H1 (cell line): ENCODE measurements around the gene NUDT10. TPM values are rescaled to one million over a fixed set of nuclear protein-coding genes. Genes with fewer than 3 reads are reported as not detected.

Source experiments
- CTCF ChIA-PET: fragments of 300-600 bp; sonication (Branson Sonifier 250); formaldehyde crosslinking; loops from one replicate; lab custom pipeline; 2021; ENCODE audit not compliant: partially characterized antibody; lab: Charles Lee
- POLR2A ChIA-PET: fragments of 300-600 bp; sonication (Branson Sonifier 250); formaldehyde crosslinking; loops from one replicate; lab custom pipeline; 2021; ENCODE audit warnings: inconsistent platforms; ENCODE audit not compliant: partially characterized antibody; lab: Charles Lee
- DNase-seq, 2 experiments: peaks; one replicate each; pipeline versions ENCODE4 v3.0.0 to v3.0.0-alpha.2; 2010 to 2022; ENCODE audit warnings: low spot score in 2 of 2, low read depth in 1 of 2, mixed read lengths in 1 of 2
- FAIRE-seq: peaks from 2 replicates; lab custom pipeline; 2011; peaks lifted over from hg19 to GRCh38; lab: Jason Lieb, UNC
- H2AFZ ChIP-seq: 2 replicates; pipeline ENCODE4 v1.8.1; 2012; ENCODE audit warnings: low read length, inconsistent platforms
- H2AK5ac ChIP-seq: 2 replicates; pipeline ENCODE4 v1.6.1; 2013; ENCODE audit warnings: low read depth, low read length
- H2BK120ac ChIP-seq: replicated peaks from 2 replicates; pipeline ENCODE3; 2013; ENCODE audit warnings: low read depth, low read length, inconsistent platforms
- H2BK12ac ChIP-seq: 2 replicates; pipeline ENCODE4 v1.6.1; 2013; ENCODE audit warnings: low read depth, low read length
- H2BK15ac ChIP-seq: 2 replicates; pipeline ENCODE4 v1.6.1; 2013; ENCODE audit warnings: low read length
- H2BK20ac ChIP-seq: 2 replicates; pipeline ENCODE4 v1.6.1; 2013; ENCODE audit warnings: low read length
- H2BK5ac ChIP-seq: 2 replicates; pipeline ENCODE4 v1.6.1; 2013; ENCODE audit warnings: low read depth, low read length
- H3K14ac ChIP-seq: 2 replicates; pipeline ENCODE4 v1.6.1; 2013; ENCODE audit warnings: inconsistent platforms; ENCODE audit not compliant: insufficient read length
- H3K18ac ChIP-seq: 2 replicates; pipeline ENCODE4 v1.6.1; 2013; ENCODE audit warnings: low read length; ENCODE audit errors: extremely low read depth
- H3K23ac ChIP-seq: 2 replicates; pipeline ENCODE4 v1.6.1; 2013; ENCODE audit warnings: inconsistent platforms; ENCODE audit not compliant: insufficient read length
- H3K23me2 ChIP-seq: 2 replicates; pipeline ENCODE4 v1.6.1; 2013; ENCODE audit warnings: low read depth, low read length
- H3K27ac ChIP-seq: 2 replicates; pipeline ENCODE4 v1.6.1; 2011; ENCODE audit warnings: low read depth, low read length, inconsistent platforms
- H3K27me3 ChIP-seq, 4 experiments: replicated peaks in 1 of 4; 1 replicate in 1 of 4; 2 replicates in 3 of 4; pipeline versions ENCODE4 v1.6.1 to v1.8.1; 2011 to 2013; ENCODE audit warnings: low read length in 3 of 4, mild to moderate bottlenecking in 3 of 4, inconsistent platforms in 2 of 4, mixed read lengths in 2 of 4, moderate library complexity in 1 of 4; ENCODE audit not compliant: control insufficient read depth in 3 of 4, insufficient read depth in 3 of 4; ENCODE audit errors: extremely low read depth in 1 of 4
- H3K36me3 ChIP-seq, 4 experiments: 2 replicates each; pipeline versions ENCODE4 v1.6.1 to v1.8.1; 2011 to 2013; ENCODE audit warnings: mild to moderate bottlenecking in 4 of 4, low read length in 3 of 4, moderate library complexity in 2 of 4, control low read depth in 1 of 4, inconsistent platforms in 1 of 4; ENCODE audit not compliant: insufficient read depth in 4 of 4, control insufficient read depth in 2 of 4
- H3K4ac ChIP-seq: replicated peaks from 2 replicates; pipeline ENCODE3; 2013; ENCODE audit warnings: low read length, low read depth, mixed read lengths, inconsistent platforms; ENCODE audit not compliant: insufficient read length
- H3K4me1 ChIP-seq, 4 experiments: replicated peaks in 1 of 4; 1 replicate in 1 of 4; 2 replicates in 3 of 4; pipeline versions ENCODE4 v1.6.1 to v1.8.1; 2011 to 2013; ENCODE audit warnings: low read length in 3 of 4, inconsistent platforms in 2 of 4, mixed read lengths in 1 of 4; ENCODE audit not compliant: insufficient read depth in 4 of 4, control insufficient read depth in 3 of 4
- H3K4me2 ChIP-seq, 2 experiments: 2 replicates each; pipeline versions ENCODE4 v1.6.1 to v1.8.1; 2011 to 2013; ENCODE audit warnings: low read depth in 2 of 2, low read length in 2 of 2, control low read depth in 1 of 2, inconsistent platforms in 1 of 2, mild to moderate bottlenecking in 1 of 2; ENCODE audit not compliant: insufficient read depth in 1 of 2
- H3K4me3 ChIP-seq, 4 experiments: fragments of 200-600, 300-600 bp in 1 of 4; sonication (generic), shearing (Covaris generic), sonication (Bioruptor Twin) in 1 of 4; 2 replicates each; pipeline versions ENCODE4 v1.5.1 to v1.8.1; 2011 to 2016; ENCODE audit warnings: low read length in 4 of 4, low read depth in 3 of 4, control low read depth in 2 of 4, inconsistent platforms in 2 of 4, mild to moderate bottlenecking in 2 of 4, mixed read lengths in 1 of 4, moderate library complexity in 1 of 4; ENCODE audit not compliant: insufficient read depth in 2 of 4; ENCODE audit errors: extremely low read depth in 1 of 4
- H3K56ac ChIP-seq: replicated peaks from 2 replicates; pipeline ENCODE3; 2013; ENCODE audit warnings: low read depth, mild to moderate bottlenecking, mixed read lengths, low read length, inconsistent platforms; ENCODE audit not compliant: insufficient read length
- H3K79me1 ChIP-seq: 2 replicates; pipeline ENCODE4 v1.6.1; 2013; ENCODE audit warnings: low read depth, low read length, control low read depth
- H3K79me2 ChIP-seq, 2 experiments: 2 replicates each; pipeline versions ENCODE4 v1.6.1 to v1.8.1; 2012 to 2013; ENCODE audit warnings: low read length in 2 of 2, mild to moderate bottlenecking in 2 of 2, inconsistent platforms in 1 of 2; ENCODE audit not compliant: insufficient read depth in 2 of 2, control insufficient read depth in 1 of 2
- H3K9ac ChIP-seq, 4 experiments: replicated peaks in 1 of 4; 1 replicate in 1 of 4; 2 replicates in 3 of 4; pipeline versions ENCODE4 v1.6.1 to v1.8.1; 2011 to 2013; ENCODE audit warnings: low read depth in 3 of 4, low read length in 3 of 4, control low read depth in 2 of 4, mild to moderate bottlenecking in 2 of 4, moderate library complexity in 2 of 4, inconsistent platforms in 1 of 4; ENCODE audit errors: extremely low read depth in 1 of 4
- H3K9me3 ChIP-seq, 2 experiments: 2 replicates each; pipeline versions ENCODE4 v1.6.1 to v1.8.1; 2012 to 2013; ENCODE audit warnings: mild to moderate bottlenecking in 2 of 2, moderate library complexity in 2 of 2, control low read depth in 1 of 2, inconsistent platforms in 1 of 2, low read depth in 1 of 2, low read length in 1 of 2, mixed read lengths in 1 of 2; ENCODE audit not compliant: insufficient read depth in 2 of 2
- H4K20me1 ChIP-seq, 2 experiments: replicated peaks in 1 of 2; 2 replicates each; pipeline versions ENCODE3 to v1.8.1; 2011 to 2013; ENCODE audit warnings: inconsistent platforms in 2 of 2, low read length in 2 of 2, mild to moderate bottlenecking in 1 of 2; ENCODE audit not compliant: insufficient read depth in 2 of 2, control insufficient read depth in 1 of 2
- H4K5ac ChIP-seq: 2 replicates; pipeline ENCODE4 v1.6.1; 2013; ENCODE audit warnings: low read length, low read depth, mixed read lengths, inconsistent platforms; ENCODE audit not compliant: insufficient read length
- H4K8ac ChIP-seq: 2 replicates; pipeline ENCODE4 v1.8.0; 2013; ENCODE audit warnings: mild to moderate bottlenecking, moderate library complexity, low read length, inconsistent platforms; ENCODE audit not compliant: insufficient read depth; ENCODE audit errors: extremely low read depth
- H4K91ac ChIP-seq: replicated peaks from 2 replicates; pipeline ENCODE3; 2013; ENCODE audit warnings: low read length, mixed read lengths, inconsistent platforms; ENCODE audit not compliant: insufficient read length
- ASH2L ChIP-seq: fragments of 200-600, 300-600 bp; sonication (generic); IDR thresholded peaks from one replicate; pipeline ENCODE4 v1.7.1; 2017; ENCODE audit warnings: low read length
- CBX5 ChIP-seq: fragments of 300-800, 300-1000 bp; sonication (generic); IDR thresholded peaks from 2 replicates; pipeline ENCODE4 v1.7.1; 2016; ENCODE audit warnings: antibody characterized with exemption, low read length, low read depth
- CBX8 ChIP-seq: fragments of 300-800, 300-1000 bp; sonication (generic); IDR thresholded peaks from 2 replicates; pipeline ENCODE4 v1.7.1; 2016; ENCODE audit warnings: low read depth, low read length, borderline replicate concordance
- WGBS, 2 experiments: shearing (Covaris generic) in 1 of 2; methylation state at CpG; one replicate each; pipeline versions ENCODE4 v1.1.6 to v1.1.7; 2013 to 2015; ENCODE audit warnings: low lambda C conversion rate in 2 of 2, mixed read lengths in 2 of 2, inconsistent platforms in 1 of 2, low coverage in 1 of 2, missing lambda C conversion rate in 1 of 2; ENCODE audit not compliant: insufficient replicate concordance in 2 of 2, insufficient coverage in 1 of 2, insufficient read length in 1 of 2; ENCODE audit errors: extremely low coverage in 1 of 2, missing lambda C conversion rate in 1 of 2; 5-methylcytosine and 5-hydroxymethylcytosine counted together
- polyA plus RNA-seq, 7 experiments: library from polyadenylated mRNA; depleted of rRNA in 3 of 7; stranded (reverse) in 5 of 7; unstranded in 2 of 7; fragments of >200 nt in 5 of 7; fragments of 200-250 nt in 2 of 7; gene quantifications; 1 replicate in 5 of 7; 2 replicates in 1 of 7; 4 replicates in 1 of 7; pipeline versions ENCODE4 v1.2.1 to v1.2.3, GENCODE V29; 2011 to 2013; ENCODE audit warnings: missing spikeins in 2 of 7, mixed read lengths in 2 of 7
- total RNA-seq: library from RNA; stranded (reverse); fragmentation: NEBNext Ultra II Directional; extraction: Animal tissue kit (Norgen Biotek cat#: 25700); gene quantifications from 2 replicates; pipeline ENCODE4 v1.2.1, GENCODE V29; 2021

The NUDT10 gene
- total and polyA plus RNA-seq, 2 of the 8 experiments (the other 6 are each of a cell fraction or from before 2014, with no cell fraction given), result 18.2 to 20.6 TPM

DNA sequence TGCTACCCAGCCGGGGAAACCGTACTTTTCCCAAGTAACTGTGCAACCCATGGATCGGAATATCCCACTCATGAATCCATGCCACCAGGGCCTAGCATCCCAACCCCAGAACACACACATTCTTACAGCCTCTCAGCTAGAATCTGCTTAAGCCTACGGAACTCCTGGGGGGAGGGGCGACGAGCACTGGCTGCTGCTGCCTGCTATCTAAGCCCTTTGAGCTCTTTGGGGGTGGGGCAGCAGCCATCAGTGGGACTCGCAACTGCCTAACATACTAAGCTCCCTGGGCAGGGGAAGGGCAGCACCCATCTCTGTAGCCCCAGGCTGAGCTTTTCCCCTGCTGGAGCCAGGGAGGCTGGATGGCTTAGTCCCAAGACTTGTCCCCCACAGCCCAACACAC, 28.6 kb downstream of the NUDT10 start:
- H3K79me1 ChIP-seq, result no peaks in the 10 kb centered on the region
- no peaks in the 10 kb centered on the region for H3K23me2 ChIP-seq
- no peak overlapping the region for H3K4me3 ChIP-seq
- no peak overlapping the region for H3K56ac ChIP-seq
- ChIA-PET POLR2A (no interaction called here), CTCF (interaction anchor here (0.8 to 1.1 kb wide), 2 partner anchors 25 to 96 kb away, joined by 3 to 4 read pairs; no protein-coding TSS in a partner anchor)
- H3K27ac ChIP-seq, result no peak overlapping the region
- no peak overlapping the region for H4K91ac ChIP-seq
- no peak overlapping the region for H3K4ac ChIP-seq
- H2AK5ac ChIP-seq, result no peak overlapping the region
- no peak overlapping the region for H2BK5ac ChIP-seq
- no peak overlapping the region for H4K8ac ChIP-seq
- DNase-seq, result no peak
- no peak overlapping the region for H2BK20ac ChIP-seq
- WGBS, 2 experiments, result no CpG with 5 or more reads among the region's 7 CpGs
- H2BK15ac ChIP-seq, result no peak overlapping the region
- peaks cover 0 to 4% (median 0%) of the 10 kb centered on the region in 4 experiments; a peak in 3 of 7 replicates for H3K4me1 ChIP-seq
- no peak overlapping the region for H3K9ac ChIP-seq
- H3K23ac ChIP-seq, result no peak overlapping the region
- no peaks in the 10 kb centered on the region for H3K36me3 ChIP-seq
- H4K5ac ChIP-seq, result no peak overlapping the region
- no peak for FAIRE-seq
- H3K14ac ChIP-seq, result no peak overlapping the region
- no peaks in the 10 kb centered on the region for H3K9me3 ChIP-seq
- no peaks in the 10 kb centered on the region for H3K27me3 ChIP-seq
- H3K79me2 ChIP-seq, result no peaks in the 10 kb centered on the region
- H2BK120ac ChIP-seq, result no peak overlapping the region
- peak; percentile 38 for TF ChIP-seq ASH2L
- no peak for TF ChIP-seq CBX8
- no peak for TF ChIP-seq CBX5
- H2BK12ac ChIP-seq, result no peak overlapping the region
- H4K20me1 ChIP-seq, result no peaks in the 10 kb centered on the region
- no peak overlapping the region for H3K4me2 ChIP-seq
- H2AFZ ChIP-seq, result no peak overlapping the region
- H3K18ac ChIP-seq, result no peak overlapping the region
